Measurements from ENCODE around the gene KRTAP10-1. TPM values are rescaled to one million over a fixed set of nuclear protein-coding genes. Genes with fewer than 3 reads are reported as not detected.

KRTAP10-1 gene
- total and polyA plus RNA-seq, 8 donors: not detected

- Histone ChIP-seq H3K27me3 (no peaks in the 10 kb centered on the region), H3K4me3 (no peak overlapping the region), H3K36me3 (no peaks in the 10 kb centered on the region), H3K9me3 (no peaks in the 10 kb centered on the region), H3K27ac (no peak overlapping the region), H3K4me1 (no peaks in the 10 kb centered on the region)
- TF ChIP-seq, protein P1, sequence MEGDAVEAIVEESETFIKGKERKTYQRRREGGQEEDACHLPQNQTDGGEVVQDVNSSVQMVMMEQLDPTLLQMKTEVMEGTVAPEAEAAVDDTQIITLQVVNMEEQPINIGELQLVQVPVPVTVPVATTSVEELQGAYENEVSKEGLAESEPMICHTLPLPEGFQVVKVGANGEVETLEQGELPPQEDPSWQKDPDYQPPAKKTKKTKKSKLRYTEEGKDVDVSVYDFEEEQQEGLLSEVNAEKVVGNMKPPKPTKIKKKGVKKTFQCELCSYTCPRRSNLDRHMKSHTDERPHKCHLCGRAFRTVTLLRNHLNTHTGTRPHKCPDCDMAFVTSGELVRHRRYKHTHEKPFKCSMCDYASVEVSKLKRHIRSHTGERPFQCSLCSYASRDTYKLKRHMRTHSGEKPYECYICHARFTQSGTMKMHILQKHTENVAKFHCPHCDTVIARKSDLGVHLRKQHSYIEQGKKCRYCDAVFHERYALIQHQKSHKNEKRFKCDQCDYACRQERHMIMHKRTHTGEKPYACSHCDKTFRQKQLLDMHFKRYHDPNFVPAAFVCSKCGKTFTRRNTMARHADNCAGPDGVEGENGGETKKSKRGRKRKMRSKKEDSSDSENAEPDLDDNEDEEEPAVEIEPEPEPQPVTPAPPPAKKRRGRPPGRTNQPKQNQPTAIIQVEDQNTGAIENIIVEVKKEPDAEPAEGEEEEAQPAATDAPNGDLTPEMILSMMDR (IDR thresholded peaks at IDR 0.05): no peak
- intact Hi-C loops (cut with DNase I): no loop called here
- WGBS, 2 donors: 61 to 72% methylated on average over 15 of the region's 15 CpGs
- no peak for FAIRE-seq
- no peak for DNase-seq
- ATAC-seq: no peak
These were observed 33.1 kb upstream of the KRTAP10-1 start for GRCh38 chr21:44572959-44573583.

DNA sequence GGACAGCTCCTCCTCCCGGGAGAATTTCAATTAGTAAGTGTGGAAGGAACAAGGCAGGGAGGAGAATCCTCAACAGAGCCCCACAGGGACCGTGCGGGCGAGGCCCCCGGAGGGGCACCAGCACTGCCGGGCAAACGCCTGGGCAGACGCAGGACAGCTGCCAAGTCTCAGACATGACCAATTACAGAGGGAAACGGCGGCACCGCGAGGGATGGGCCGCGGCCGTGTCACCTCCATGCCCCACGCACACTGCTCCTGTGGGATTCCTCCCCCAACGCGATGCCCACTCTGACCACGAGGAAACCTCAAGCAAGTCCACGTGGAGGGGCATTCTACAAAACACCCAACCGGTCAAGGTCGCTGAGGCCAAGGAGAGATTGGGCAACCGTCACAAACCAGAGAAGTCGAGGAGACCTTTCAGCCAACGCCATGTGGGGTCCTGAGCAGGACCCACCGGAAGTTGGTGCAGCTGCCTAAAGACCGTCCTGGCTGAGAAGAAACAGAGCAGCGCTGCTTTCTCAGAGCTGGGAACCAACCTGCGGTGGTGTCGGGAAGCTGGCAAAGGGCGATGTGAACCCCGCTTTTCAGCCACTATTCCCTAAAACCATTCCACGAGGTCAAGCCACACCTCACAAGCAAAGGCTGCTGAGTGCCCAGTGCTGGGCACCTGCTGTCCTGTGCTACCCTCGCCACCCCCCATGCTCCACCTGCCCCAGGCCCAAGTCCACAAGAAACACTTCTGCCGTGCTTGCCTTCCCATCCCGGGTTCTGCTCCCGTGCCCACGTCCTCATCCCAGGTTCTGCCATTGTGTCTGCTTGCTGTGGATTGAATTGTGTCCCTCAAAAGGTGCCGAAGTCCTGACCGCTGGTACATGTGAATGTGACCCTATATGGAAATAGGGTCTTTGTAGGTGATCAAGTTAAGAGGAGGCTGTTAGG lies 32.1 kb upstream of the KRTAP10-1 start:
- no peak for DNase-seq

DNA sequence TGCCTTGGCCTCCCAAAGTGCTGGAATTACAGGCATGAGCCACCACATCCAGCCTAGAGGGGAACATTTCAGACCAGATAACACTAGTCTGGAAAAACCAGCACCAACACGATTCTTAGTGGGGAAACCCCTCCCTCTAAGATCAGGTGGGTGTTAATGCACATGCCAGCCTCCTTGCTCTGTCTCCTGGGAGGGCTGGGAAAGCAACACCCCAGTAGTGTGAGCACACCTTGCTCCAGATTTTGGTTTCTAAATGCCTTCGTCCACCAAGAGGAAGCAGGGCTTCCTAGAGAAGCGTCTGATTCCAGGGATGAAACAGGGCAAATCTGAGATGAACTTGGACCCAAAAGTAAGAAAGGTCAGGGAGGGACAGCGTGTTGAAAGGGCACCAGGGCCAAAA lies 31.3 kb upstream of the KRTAP10-1 start:
- Histone ChIP-seq H3K27me3 (no peaks in the 10 kb centered on the region), H3K4me3 (no peak overlapping the region), H3K27ac (no peak overlapping the region), H3K4me1 (no peaks in the 10 kb centered on the region), H3K9me3 (no peaks in the 10 kb centered on the region), H3K36me3 (no peaks in the 10 kb centered on the region)
- TF ChIP-seq, protein P1 (IDR thresholded peaks at IDR 0.05): no peak
- 46 to 71% methylated on average over 4 of the region's 4 CpGs for WGBS, 2 donors
- FAIRE-seq: no peak
- intact Hi-C loops (cut with DNase I): no loop called here
- DNase-seq: no peak
- ATAC-seq: no peak

More for the DNA sequence above, 32.1 kb upstream of the KRTAP10-1 start:
- intact Hi-C loops (cut with DNase I): no loop called here
- TF ChIP-seq, protein P1 (IDR thresholded peaks at IDR 0.05): no peak
- Histone ChIP-seq H3K36me3 (no peaks in the 10 kb centered on the region), H3K4me1 (no peaks in the 10 kb centered on the region), H3K27ac (no peak overlapping the region), H3K27me3 (no peaks in the 10 kb centered on the region), H3K9me3 (no peaks in the 10 kb centered on the region), H3K4me3 (no peak overlapping the region)
- ATAC-seq (no peak), FAIRE-seq (no peak)
- 84 to 90% methylated on average over 40 of the region's 40 CpGs for WGBS, 2 donors

DNA sequence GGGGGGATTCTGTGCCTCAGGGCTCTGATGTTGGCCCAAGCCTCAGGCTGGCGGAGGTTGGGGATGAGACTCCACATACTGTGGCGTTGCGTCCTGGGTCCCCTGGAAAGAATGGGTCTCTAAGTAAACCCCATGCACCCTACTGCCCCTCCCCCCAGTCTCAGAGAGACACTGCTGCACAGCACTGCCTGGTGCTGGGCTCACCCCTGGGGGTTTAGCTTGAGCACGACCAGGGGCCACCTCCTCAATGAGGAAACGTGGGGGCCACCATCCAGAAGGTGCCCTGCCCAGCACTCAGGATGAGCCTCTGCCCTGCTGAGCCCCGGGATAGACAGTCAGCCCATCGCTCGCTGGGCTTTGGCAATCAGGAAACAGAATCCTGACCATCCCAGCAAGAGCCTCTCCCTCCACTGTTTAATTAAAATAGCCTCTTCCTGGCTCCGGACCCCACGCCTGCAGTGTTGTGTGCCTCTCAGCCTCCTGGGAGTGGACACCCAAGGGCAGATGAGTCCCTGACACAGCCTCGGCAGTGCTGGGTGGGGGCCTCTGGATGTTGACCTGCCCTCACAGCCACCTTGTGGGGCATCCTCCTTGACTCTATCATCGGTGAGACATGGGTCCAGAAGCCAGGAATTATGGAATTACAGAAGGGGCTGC lies 30.0 kb upstream of the KRTAP10-1 start:
- ATAC-seq: no peak
- intact Hi-C loops (cut with DNase I): no loop called here
- 65 to 81% methylated on average over 12 of the region's 12 CpGs for WGBS, 2 donors

More for the DNA sequence above, 30.0 kb upstream of the KRTAP10-1 start:
- H3K4me3 ChIP-seq: no peak overlapping the region
- no peaks in the 10 kb centered on the region for H3K9me3 ChIP-seq
- H3K36me3 ChIP-seq: no peaks in the 10 kb centered on the region
- TF ChIP-seq, protein P1 (IDR thresholded peaks at IDR 0.05): no peak
- FAIRE-seq (no peak), DNase-seq (no peak)
- no peaks in the 10 kb centered on the region for H3K4me1 ChIP-seq
- no peaks in the 10 kb centered on the region for H3K27me3 ChIP-seq
- no peak overlapping the region for H3K27ac ChIP-seq

Measured in pancreas (tissue), 10 donors.